Measurements from ENCODE around the gene TPO.
A peak's percentile ranks its signal among the peaks of the same experiment; 100 is the strongest.

The TPO gene

GRCh38 chr2:1539441-1539840 lies 126.2 kb downstream of the TPO start:
- no peak for DNase-seq

GRCh38 chr2:1539973-1540372 lies 126.7 kb downstream of the TPO start:
- DNase-seq = no peak

GRCh38 chr2:1540481-1540880 lies 127.2 kb downstream of the TPO start:
- DNase-seq = no peak

- DNase-seq = no peak
These were observed 127.8 kb downstream of the TPO start for GRCh38 chr2:1541040-1541439.

GRCh38 chr2:1541819-1542475 lies 128.7 kb downstream of the TPO start:
- no peak for DNase-seq

GRCh38 chr2:1542971-1543370 lies 129.7 kb downstream of the TPO start:
- no peak for DNase-seq

GRCh38 chr2:1543776-1544477 lies 130.7 kb downstream of the TPO start:
- no peak for DNase-seq

GRCh38 chr2:1544478-1545069 lies 131.3 kb downstream of the TPO start:
- DNase-seq = no peak

GRCh38 chr2:1546023-1546591 lies 132.8 kb downstream of the TPO start:
- peak in 1 of 2 donors; percentile 38 for DNase-seq

GRCh38 chr2:1546901-1547300 lies 133.6 kb downstream of the TPO start:
- no peak for DNase-seq

- DNase-seq = no peak
These were observed 135.8 kb downstream of the TPO start for GRCh38 chr2:1548910-1549673.

GRCh38 chr2:1550076-1550475 lies 136.8 kb downstream of the TPO start:
- no peak for DNase-seq

- DNase-seq = peak in 1 of 2 donors; percentile 49
These were observed 137.5 kb downstream of the TPO start for GRCh38 chr2:1550658-1551316.

GRCh38 chr2:1551905-1552304 lies 138.6 kb downstream of the TPO start:
- DNase-seq = no peak

- no peak for DNase-seq
These were observed 139.3 kb downstream of the TPO start for GRCh38 chr2:1552611-1553010.

- DNase-seq = no peak
These were observed 140.5 kb downstream of the TPO start for GRCh38 chr2:1553671-1554295.

GRCh38 chr2:1556286-1556685 lies 143.0 kb downstream of the TPO start:
- no peak for DNase-seq

GRCh38 chr2:1556776-1557466 lies 143.7 kb downstream of the TPO start:
- no peak for DNase-seq

GRCh38 chr2:1557467-1557820 lies 144.2 kb downstream of the TPO start:
- no peak for DNase-seq

- no peak for DNase-seq
These were observed 146.4 kb downstream of the TPO start for GRCh38 chr2:1559589-1560175.

GRCh38 chr2:1561259-1561658 lies 148.0 kb downstream of the TPO start:
- no peak for DNase-seq

All from inflammatory macrophage treated with lipopolysaccharide for 1 hour (primary cell).